HG02798 (cell line): ENCODE results near the gene DTNBP1.

ENCODE experiments used
- ATAC-seq: cut with Tn5 transposase; IDR thresholded peaks from one replicate; pipeline ENCODE4 v1.9.1; 2021; ENCODE audit warnings: mild to moderate bottlenecking; ENCODE audit not compliant: unreplicated experiment, poor library complexity

The DTNBP1 gene

GRCh38 chr6:15538106-15538505 is 124.7 kb downstream of the DTNBP1 start:
- no peak for ATAC-seq

GRCh38 chr6:15536198-15536955 is 126.5 kb downstream of the DTNBP1 start:
- no peak for ATAC-seq

- ATAC-seq, result no peak
Observed at GRCh38 chr6:15535495-15536197, 127.2 kb downstream of the DTNBP1 start.

GRCh38 chr6:15534974-15535373 is 127.9 kb downstream of the DTNBP1 start:
- no peak for ATAC-seq

GRCh38 chr6:15533379-15534026 is 129.3 kb downstream of the DTNBP1 start:
- ATAC-seq, result no peak

GRCh38 chr6:15531973-15532372 is 130.9 kb downstream of the DTNBP1 start:
- ATAC-seq, result no peak

- ATAC-seq, result no peak
Observed at GRCh38 chr6:15530411-15530810, 132.4 kb downstream of the DTNBP1 start.

GRCh38 chr6:15528870-15529269 is 134.0 kb downstream of the DTNBP1 start:
- ATAC-seq, result no peak

GRCh38 chr6:15527838-15528617 is 134.8 kb downstream of the DTNBP1 start:
- ATAC-seq, result no peak

GRCh38 chr6:15526212-15526701 is 136.6 kb downstream of the DTNBP1 start:
- ATAC-seq, result no peak

- no peak for ATAC-seq
Observed at GRCh38 chr6:15524861-15525401, 137.9 kb downstream of the DTNBP1 start.

GRCh38 chr6:15523679-15524630 is 138.9 kb downstream of the DTNBP1 start:
- ATAC-seq, result no peak

GRCh38 chr6:15522856-15523529 is 139.8 kb downstream of the DTNBP1 start:
- no peak for ATAC-seq

GRCh38 chr6:15522427-15522826 is 140.4 kb downstream of the DTNBP1 start:
- ATAC-seq, result no peak

- no peak for ATAC-seq
Observed at GRCh38 chr6:15522026-15522425, 140.8 kb downstream of the DTNBP1 start.

GRCh38 chr6:15521582-15521981 is 141.2 kb downstream of the DTNBP1 start:
- no peak for ATAC-seq

GRCh38 chr6:15520626-15521203 is 142.1 kb downstream of the DTNBP1 start:
- ATAC-seq, result no peak

- no peak for ATAC-seq
Observed at GRCh38 chr6:15519681-15520080, 143.1 kb downstream of the DTNBP1 start.
